ENCODE data around the gene ASXL3.

- no peak for TF ChIP-seq CTCF (conservative IDR thresholded peaks at IDR 0.05)
- TF ChIP-seq EZH2 (IDR thresholded peaks at IDR 0.05; ENCODE audit: low read depth) = no peak
These were observed 119.5 kb downstream of the ASXL3 start for GRCh38 chr18:33697498-33697897.
